Keratinocyte (primary cell): Measurements from ENCODE around the gene ZFX. TPM values are rescaled to one million over a fixed set of nuclear protein-coding genes. Genes with fewer than 3 reads are reported as not detected.
"Not testable (repeated sequence)": the region's sequence is repeated elsewhere in the genome, so short reads cannot be mapped to it uniquely, and the experiment has no call there.

Source experiments
- DNase-seq: peaks from one replicate; pipeline ENCODE4 v3.0.0-alpha.2; 2011; ENCODE audit warnings: low read depth, missing footprints, low spot score
- FAIRE-seq: peaks from 2 replicates; lab custom pipeline; 2011; peaks lifted over from hg19 to GRCh38; lab: Jason Lieb, UNC
- H2AFZ ChIP-seq: 2 replicates; pipeline ENCODE4 v1.6.0; 2012; ENCODE audit warnings: low read length, control low read depth, inconsistent platforms; ENCODE audit not compliant: control insufficient read depth
- H3K27ac ChIP-seq: 2 replicates; pipeline ENCODE4 v1.5.1; 2011; ENCODE audit warnings: low read length; ENCODE audit not compliant: control insufficient read depth, insufficient read depth
- H3K27me3 ChIP-seq: 3 replicates; pipeline ENCODE4 v1.6.0; 2011; ENCODE audit warnings: low read length; ENCODE audit not compliant: control insufficient read depth, insufficient read depth; ENCODE audit errors: extremely low read depth
- H3K36me3 ChIP-seq, 2 experiments: 2 replicates in 1 of 2; 3 replicates in 1 of 2; pipeline ENCODE4 v1.5.1; 2011; ENCODE audit warnings: low read length in 2 of 2, mild to moderate bottlenecking in 1 of 2; ENCODE audit not compliant: control insufficient read depth in 2 of 2, insufficient read depth in 2 of 2; ENCODE audit errors: extremely low read depth in 1 of 2
- H3K4me1 ChIP-seq: 3 replicates; pipeline ENCODE4 v1.5.1; 2011; ENCODE audit warnings: low read length; ENCODE audit not compliant: control insufficient read depth, insufficient read depth; ENCODE audit errors: extremely low read depth
- H3K4me2 ChIP-seq: 3 replicates; pipeline ENCODE4 v1.6.0; 2011; ENCODE audit warnings: low read depth, low read length; ENCODE audit not compliant: control insufficient read depth, insufficient read depth; ENCODE audit errors: extremely low read depth
- H3K4me3 ChIP-seq, 3 experiments: fragments of 200-600 bp in 1 of 3; sonication (generic) in 1 of 3; 2 replicates in 2 of 3; 3 replicates in 1 of 3; pipeline ENCODE4 v1.5.1; 2011 to 2016; ENCODE audit warnings: low read length in 3 of 3, mild to moderate bottlenecking in 3 of 3, control low read depth in 2 of 3, inconsistent platforms in 1 of 3, low read depth in 1 of 3, mixed read lengths in 1 of 3, mixed run types in 1 of 3, moderate library complexity in 1 of 3; ENCODE audit not compliant: control insufficient read depth in 2 of 3, insufficient read depth in 2 of 3; ENCODE audit errors: extremely low read depth in 1 of 3
- H3K79me2 ChIP-seq: 2 replicates; pipeline ENCODE4 v1.6.0; 2012; ENCODE audit warnings: low read length; ENCODE audit not compliant: control insufficient read depth, insufficient read depth
- H3K9ac ChIP-seq: 3 replicates; pipeline ENCODE4 v1.6.0; 2011; ENCODE audit warnings: low read length; ENCODE audit not compliant: control insufficient read depth, insufficient read depth; ENCODE audit errors: extremely low read depth
- H3K9me1 ChIP-seq: 3 replicates; pipeline ENCODE4 v1.6.0; 2011; ENCODE audit warnings: low read length; ENCODE audit not compliant: control insufficient read depth, insufficient read depth; ENCODE audit errors: extremely low read depth
- H3K9me3 ChIP-seq: 2 replicates; pipeline ENCODE4 v1.5.1; 2012; ENCODE audit warnings: low read depth, low read length; ENCODE audit not compliant: control insufficient read depth
- H4K20me1 ChIP-seq: 3 replicates; pipeline ENCODE4 v1.6.0; 2011; ENCODE audit warnings: low read length; ENCODE audit not compliant: control insufficient read depth, insufficient read depth; ENCODE audit errors: extremely low read depth
- CTCF ChIP-seq, 3 experiments: IDR thresholded peaks in 1 of 3; conservative IDR thresholded peaks in 1 of 3; optimal IDR thresholded peaks in 1 of 3; 2 replicates in 2 of 3; 3 replicates in 1 of 3; pipeline versions ENCODE3 to v1.5.1; 2011; ENCODE audit warnings: low read length in 3 of 3, mild to moderate bottlenecking in 3 of 3, moderate library complexity in 2 of 3, control low read depth in 1 of 3, inconsistent platforms in 1 of 3; ENCODE audit not compliant: insufficient read depth in 2 of 3; ENCODE audit errors: extremely low read depth in 1 of 3
- EZH2 ChIP-seq: IDR thresholded peaks from one replicate; pipeline ENCODE4 v1.6.1; 2012; ENCODE audit warnings: inconsistent platforms, mild to moderate bottlenecking, low read length, moderate library complexity
- dilution Hi-C: fragments of 300-500 bp; cut with MboI; formaldehyde crosslinking; loops from one replicate; pipeline ENCODE4 v1.7.0; 2020; ENCODE audit warnings: low sequenced_read_pairs; ENCODE audit not compliant: extremely low pct_ligation_motif_present
- polyA plus RNA-seq, 5 experiments: library from polyadenylated mRNA; depleted of rRNA in 3 of 5; stranded (reverse) in 3 of 5; stranded (forward) in 1 of 5; unstranded in 1 of 5; fragments of >200 nt; gene quantifications; 1 replicate in 1 of 5; 2 replicates in 3 of 5; 3 replicates in 1 of 5; pipeline versions ENCODE4 v1.2.1 to v1.2.3, GENCODE V29; 2011 to 2012; ENCODE audit warnings: missing spikeins in 2 of 5, low read depth in 1 of 5, low replicate concordance in 1 of 5

ZFX gene
- polyA plus RNA-seq, 1 donor (not counting 4 experiments of a cell fraction or from before 2014, with no cell fraction given), result 24.3 TPM

DNA sequence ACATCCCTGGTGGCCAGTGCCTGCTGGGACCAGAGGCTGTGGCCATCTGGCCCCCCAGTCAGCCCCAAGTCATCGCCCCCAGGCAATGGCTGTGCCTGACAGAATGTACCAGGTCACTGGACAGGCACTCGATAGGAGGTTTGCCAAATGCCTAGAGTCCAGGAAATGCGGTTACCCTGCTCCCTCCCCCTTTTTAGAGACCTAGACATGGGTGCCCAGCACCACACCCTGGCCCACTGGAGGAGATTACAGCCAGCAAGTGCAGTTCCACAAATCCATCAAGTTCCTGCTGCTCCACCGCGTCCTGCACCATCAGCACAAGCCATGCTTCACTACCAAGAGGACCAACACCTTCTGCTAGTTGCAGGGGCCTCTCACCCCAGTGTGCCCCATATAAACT, 16.2 kb upstream of the ZFX start:
- TF ChIP-seq EZH2 (no peak), CTCF (optimal IDR thresholded peaks at IDR 0.05 in 1 of 3, IDR thresholded peaks at IDR 0.05 in 1 of 3, conservative IDR thresholded peaks at IDR 0.05 in 1 of 3; ENCODE audit: extremely low read depth in 1 of 3, insufficient read depth in 2 of 3, low read length in 3 of 3) (no peak)
- no peaks in the 10 kb centered on the region for H4K20me1 ChIP-seq
- H3K27me3 ChIP-seq, result no peaks in the 10 kb centered on the region
- no peak for FAIRE-seq
- no peaks in the 10 kb centered on the region for H3K9me1 ChIP-seq
- H3K27ac ChIP-seq, result no peak overlapping the region
- H3K9ac ChIP-seq, result no peak overlapping the region
- no peaks in the 10 kb centered on the region for H3K79me2 ChIP-seq
- H3K9me3 ChIP-seq, result no peaks in the 10 kb centered on the region
- no peak overlapping the region for H3K4me2 ChIP-seq
- dilution Hi-C loops, result no loop called here
- no peak for DNase-seq
- no peaks in the 10 kb centered on the region for H3K4me1 ChIP-seq
- H2AFZ ChIP-seq, result no peak overlapping the region
- H3K4me3 ChIP-seq, result no peak overlapping the region
- H3K36me3 ChIP-seq, result no peaks in the 10 kb centered on the region

GRCh38 chrX:24135768-24136167, 13.8 kb upstream of the ZFX start:
- DNase-seq, H3K4me1 ChIP-seq, H3K27me3 ChIP-seq, dilution Hi-C loops, H3K27ac ChIP-seq, H4K20me1 ChIP-seq, H2AFZ ChIP-seq, H3K9ac ChIP-seq, H3K36me3 ChIP-seq, H3K9me1 ChIP-seq, H3K79me2 ChIP-seq, H3K4me2 ChIP-seq, H3K4me3 ChIP-seq, FAIRE-seq, H3K9me3 ChIP-seq: not testable (repeated sequence)

DNA sequence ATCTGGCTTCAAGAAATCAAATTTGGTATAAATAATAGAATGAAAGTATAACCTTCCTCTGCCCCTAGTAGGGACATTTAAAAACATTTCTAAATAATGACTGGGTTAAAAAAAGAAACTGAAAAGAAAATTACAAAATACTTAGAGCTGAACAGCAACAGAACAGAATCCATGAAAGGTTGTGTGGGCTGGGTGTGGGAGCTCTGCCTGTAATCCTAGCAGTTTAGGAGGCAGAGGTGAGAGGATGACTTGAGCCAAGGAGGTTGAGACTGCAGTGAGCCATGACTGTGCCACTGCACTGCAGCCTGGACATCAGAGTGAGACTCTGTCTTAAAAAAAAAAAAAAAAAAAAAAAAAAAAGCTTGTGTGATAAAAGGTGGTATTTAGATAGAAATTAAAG, 12.3 kb upstream of the ZFX start:
- H3K9me1 ChIP-seq, result no peaks in the 10 kb centered on the region
- FAIRE-seq (no peak), DNase-seq (no peak)
- H3K9ac ChIP-seq, result no peak overlapping the region
- H2AFZ ChIP-seq, result no peak overlapping the region
- TF ChIP-seq CTCF (optimal IDR thresholded peaks at IDR 0.05 in 1 of 3, IDR thresholded peaks at IDR 0.05 in 1 of 3, conservative IDR thresholded peaks at IDR 0.05 in 1 of 3; ENCODE audit: extremely low read depth in 1 of 3, insufficient read depth in 2 of 3, low read length in 3 of 3) (no peak), EZH2 (no peak)
- H3K27me3 ChIP-seq, result no peaks in the 10 kb centered on the region
- H3K4me3 ChIP-seq, result no peak overlapping the region
- H3K36me3 ChIP-seq, result no peaks in the 10 kb centered on the region
- H3K27ac ChIP-seq, result no peak overlapping the region
- dilution Hi-C loops, result no loop called here
- H3K9me3 ChIP-seq, result no peaks in the 10 kb centered on the region
- no peaks in the 10 kb centered on the region for H3K4me1 ChIP-seq
- H4K20me1 ChIP-seq, result no peaks in the 10 kb centered on the region
- no peaks in the 10 kb centered on the region for H3K79me2 ChIP-seq
- no peak overlapping the region for H3K4me2 ChIP-seq

- H2AFZ ChIP-seq, DNase-seq, H3K79me2 ChIP-seq, H3K36me3 ChIP-seq, H3K27me3 ChIP-seq, H3K9ac ChIP-seq, H3K4me2 ChIP-seq, H4K20me1 ChIP-seq, H3K27ac ChIP-seq, dilution Hi-C loops, H3K9me3 ChIP-seq, FAIRE-seq, H3K9me1 ChIP-seq, H3K4me3 ChIP-seq: not testable (repeated sequence)
- peaks cover 27% of the 10 kb centered on the region for H3K4me1 ChIP-seq
Measured at GRCh38 chrX:24143982-24144381, 5.5 kb upstream of the ZFX start.
